ENCODE results near the gene TBX6. TPM values are rescaled to one million over a fixed set of nuclear protein-coding genes. Genes with fewer than 3 reads are reported as not detected.

Gene TBX6
- total RNA-seq, 1 donor from 2014 or later, result 0.16 TPM

Other genes with a start within 250 kb of the TBX6 start
- gene CDIPT, start 228.7 kb downstream of the TBX6 start, total RNA-seq, result 47.1 TPM
- gene SEZ6L2, start 192.4 kb downstream of the TBX6 start, total RNA-seq, result 32.1 TPM
- 17.2 TPM for gene ASPHD1, start 191.4 kb downstream of the TBX6 start, total RNA-seq
- 15.6 TPM for gene KCTD13, start 165.7 kb downstream of the TBX6 start, total RNA-seq
- 22.5 TPM for gene TMEM219, start 129.8 kb downstream of the TBX6 start, total RNA-seq
- gene TAOK2, start 118.1 kb downstream of the TBX6 start, total RNA-seq, result 49.8 TPM
- 13.1 TPM for gene HIRIP3, start 96.3 kb downstream of the TBX6 start, total RNA-seq
- 27.8 TPM for gene INO80E, start 95.7 kb downstream of the TBX6 start, total RNA-seq
- 10.5 TPM for gene DOC2A, start 80.9 kb downstream of the TBX6 start, total RNA-seq
- gene C16orf92, start 68.7 kb downstream of the TBX6 start, total RNA-seq, result not detected
- gene TLCD3B, start 60.7 kb downstream of the TBX6 start, total RNA-seq, result 12.5 TPM
- gene ALDOA, start 26.2 kb downstream of the TBX6 start, total RNA-seq, result 57.4 TPM
- 81.4 TPM for gene PPP4C, start 15.9 kb downstream of the TBX6 start, total RNA-seq
- gene YPEL3, start 4.3 kb upstream of the TBX6 start, total RNA-seq, result 21.1 TPM
- gene GDPD3, start 21.6 kb upstream of the TBX6 start, total RNA-seq, result 0.47 TPM
- 25.7 TPM for gene MAPK3, start 31.3 kb upstream of the TBX6 start, total RNA-seq
- 15.9 TPM for gene CORO1A, start 91.7 kb upstream of the TBX6 start, total RNA-seq
- gene BOLA2B, start 101.7 kb upstream of the TBX6 start, total RNA-seq, result 12.5 TPM
- gene SLX1A, start 102.0 kb upstream of the TBX6 start, total RNA-seq, result 13.9 TPM
- 2.3 TPM for gene SULT1A3, start 107.3 kb upstream of the TBX6 start, total RNA-seq
- 0.78 TPM for gene NPIPB13, start 156.6 kb upstream of the TBX6 start, total RNA-seq